Endothelial cell of umbilical vein (primary cell): ENCODE data around the gene RALGAPA1.

Experiments
- CTCF ChIP-seq, 2 donors: IDR thresholded peaks; 1 replicate in 1 of 2; 2 replicates in 1 of 2; pipeline ENCODE4 v1.5.1; 2011; ENCODE audit warnings: low read length in 2 of 2, mild to moderate bottlenecking in 2 of 2, moderate library complexity in 2 of 2, control low read depth in 1 of 2, inconsistent platforms in 1 of 2, low read depth in 1 of 2; ENCODE audit not compliant: insufficient read depth in 1 of 2; ENCODE audit errors: extremely low read depth in 1 of 2
- EZH2 ChIP-seq: IDR thresholded peaks from 2 replicates; pipeline ENCODE4 v1.6.1; 2012; ENCODE audit warnings: borderline replicate concordance, low read depth, mild to moderate bottlenecking, moderate library complexity, low read length, inconsistent platforms; ENCODE audit not compliant: severe bottlenecking
- JUN ChIP-seq: IDR thresholded peaks from 2 replicates; pipeline ENCODE4 v1.6.1; 2011; ENCODE audit warnings: borderline replicate concordance, low read depth; ENCODE audit not compliant: insufficient read length, insufficient read depth
- MAX ChIP-seq: IDR thresholded peaks from 2 replicates; pipeline ENCODE4 v1.6.1; 2011; ENCODE audit not compliant: insufficient read depth, insufficient read length
- POLR2A ChIP-seq: IDR thresholded peaks from 2 replicates; pipeline ENCODE4 v1.6.1; 2012; ENCODE audit warnings: low read depth, mild to moderate bottlenecking, control low read depth, low read length
- POLR2AphosphoS5 ChIP-seq: IDR thresholded peaks from 2 replicates; pipeline ENCODE4 v1.6.1; 2012; ENCODE audit warnings: low read depth, mild to moderate bottlenecking, control low read depth, low read length, moderate library complexity; ENCODE audit not compliant: insufficient read depth

- TF ChIP-seq CTCF (IDR thresholded peaks at IDR 0.05; ENCODE audit: extremely low read depth in 1 of 2, insufficient read depth in 1 of 2, low read depth in 1 of 2, low read length in 2 of 2), result no peak
- TF ChIP-seq POLR2AphosphoS5, result no peak
- TF ChIP-seq MAX, result no peak
- no peak for TF ChIP-seq POLR2A
- no peak for TF ChIP-seq EZH2
- TF ChIP-seq JUN, result no peak
Observed at GRCh38 chr14:35747379-35747778, 61.7 kb downstream of the RALGAPA1 start.
